IMR-90 (cell line): ENCODE measurements around the gene ARL5C. TPM values are rescaled to one million over a fixed set of nuclear protein-coding genes. Genes with fewer than 3 reads are reported as not detected.
A peak's percentile ranks its signal among the peaks of the same experiment; 100 is the strongest.

Experiments used
- ATAC-seq: fragments of 200-7000 bp; cut with Tn5 transposase; 2 replicates; pipeline ENCODE4 v1.9.1; 2020; ENCODE audit warnings: low read depth, mild to moderate bottlenecking, moderate library complexity
- BruUV-seq: library from RNA; stranded (reverse); fragments of 400-500 nt; replicated peaks from 2 replicates; lab custom pipeline; 2021; lab: Mats Ljungman, UMichigan
- CTCF ChIA-PET: fragments of 300-600 bp; formaldehyde crosslinking; extraction: SDS; loops from one replicate; lab custom pipeline; 2021; ENCODE audit warnings: antibody characterized with exemption; lab: Yijun Ruan, JAX
- POLR2A ChIA-PET: fragments of 300-600 bp; sonication (Branson Sonifier 250); formaldehyde crosslinking; loops from one replicate; lab custom pipeline; 2022; ENCODE audit warnings: antibody characterized with exemption; ENCODE audit not compliant: unreplicated experiment; lab: Charles Lee
- DNase-seq: peaks from one replicate; pipeline ENCODE4 v3.0.0; 2013
- H2AFZ ChIP-seq: replicated peaks from 2 replicates; pipeline ENCODE3; 2013; ENCODE audit warnings: low read length, mild to moderate bottlenecking; ENCODE audit not compliant: poor library complexity
- H2AK5ac ChIP-seq: 2 replicates; pipeline ENCODE4 v1.6.1; 2013; ENCODE audit warnings: low read depth, low read length, inconsistent platforms
- H2AK9ac ChIP-seq: replicated peaks from 2 replicates; pipeline ENCODE3; 2013; ENCODE audit warnings: mild to moderate bottlenecking, low read depth, low read length, moderate library complexity; ENCODE audit not compliant: poor library complexity
- H2BK120ac ChIP-seq: 2 replicates; pipeline ENCODE4 v1.6.1; 2013; ENCODE audit warnings: low read depth, low read length, inconsistent platforms
- H2BK15ac ChIP-seq: 3 replicates; pipeline ENCODE4 v1.6.1; 2013; ENCODE audit warnings: low read depth, low read length, inconsistent platforms
- H2BK20ac ChIP-seq: 2 replicates; pipeline ENCODE4 v1.6.1; 2013; ENCODE audit warnings: low read depth, mild to moderate bottlenecking, inconsistent platforms, low read length, moderate library complexity
- H2BK5ac ChIP-seq: 2 replicates; pipeline ENCODE4 v1.6.1; 2013; ENCODE audit warnings: mild to moderate bottlenecking, low read depth, low read length, inconsistent platforms; ENCODE audit not compliant: poor library complexity, severe bottlenecking
- H3K14ac ChIP-seq: replicated peaks from 2 replicates; pipeline ENCODE4 v1.6.1; 2013; ENCODE audit warnings: low read depth, low read length, inconsistent platforms
- H3K18ac ChIP-seq: 2 replicates; pipeline ENCODE4 v1.6.1; 2013; ENCODE audit warnings: low read depth, low read length, control low read depth
- H3K23ac ChIP-seq: 2 replicates; pipeline ENCODE4 v1.6.1; 2013; ENCODE audit warnings: low read depth, low read length, inconsistent platforms
- H3K27ac ChIP-seq: 2 replicates; pipeline ENCODE4 v1.5.1; 2013; ENCODE audit warnings: mild to moderate bottlenecking, control low read depth, low read length; ENCODE audit not compliant: insufficient read depth
- H3K27me3 ChIP-seq: 2 replicates; pipeline ENCODE4 v1.6.1; 2013; ENCODE audit warnings: low read length; ENCODE audit not compliant: control insufficient read depth, insufficient read depth
- H3K36me3 ChIP-seq: 2 replicates; pipeline ENCODE4 v1.6.1; 2013; ENCODE audit warnings: low read length, mixed read lengths; ENCODE audit not compliant: control insufficient read depth, insufficient read depth
- H3K4ac ChIP-seq: 2 replicates; pipeline ENCODE4 v1.6.1; 2013; ENCODE audit warnings: low read depth, low read length, inconsistent platforms
- H3K4me1 ChIP-seq: 2 replicates; pipeline ENCODE4 v1.6.1; 2013; ENCODE audit warnings: low read length, mixed read lengths; ENCODE audit not compliant: control insufficient read depth, insufficient read depth
- H3K4me2 ChIP-seq: 2 replicates; pipeline ENCODE4 v1.6.1; 2013; ENCODE audit warnings: low read depth, mild to moderate bottlenecking, control low read depth, low read length, moderate library complexity
- H3K4me3 ChIP-seq: 2 replicates; pipeline ENCODE4 v1.5.1; 2013; ENCODE audit warnings: low read depth, mild to moderate bottlenecking, control low read depth, low read length, moderate library complexity; ENCODE audit not compliant: insufficient read depth
- H3K56ac ChIP-seq: 2 replicates; pipeline ENCODE4 v1.6.1; 2013; ENCODE audit warnings: low read length, inconsistent platforms; ENCODE audit not compliant: insufficient read depth; ENCODE audit errors: extremely low read depth
- H3K79me1 ChIP-seq, 2 experiments: 2 replicates each; pipeline ENCODE4 v1.6.1; 2013; ENCODE audit warnings: low read length in 2 of 2, inconsistent platforms in 1 of 2, low read depth in 1 of 2
- H3K9ac ChIP-seq: 2 replicates; pipeline ENCODE4 v1.6.1; 2013; ENCODE audit warnings: low read depth, low read length, control low read depth
- H3K9me1 ChIP-seq: 2 replicates; pipeline ENCODE4 v1.6.1; 2013; ENCODE audit warnings: low read length, inconsistent platforms; ENCODE audit not compliant: insufficient read depth
- H3K9me3 ChIP-seq: 2 replicates; pipeline ENCODE4 v1.6.1; 2013; ENCODE audit warnings: low read length; ENCODE audit not compliant: control insufficient read depth, insufficient read depth
- H4K20me1 ChIP-seq: 2 replicates; pipeline ENCODE4 v1.6.1; 2013; ENCODE audit warnings: low read length, inconsistent platforms; ENCODE audit not compliant: insufficient read depth
- H4K5ac ChIP-seq: 2 replicates; pipeline ENCODE4 v1.6.1; 2013; ENCODE audit warnings: mild to moderate bottlenecking, low read depth, low read length, control low read depth
- H4K8ac ChIP-seq, 2 experiments: 2 replicates each; pipeline ENCODE4 v1.6.1; 2013; ENCODE audit warnings: low read depth in 2 of 2, low read length in 2 of 2, control low read depth in 1 of 2, inconsistent platforms in 1 of 2
- H4K91ac ChIP-seq: 2 replicates; pipeline ENCODE4 v1.6.1; 2013; ENCODE audit warnings: low read depth, low read length, inconsistent platforms; ENCODE audit not compliant: insufficient read depth
- CHD1 ChIP-seq: IDR thresholded peaks from 2 replicates; pipeline ENCODE4 v1.6.1; 2012; ENCODE audit warnings: low read depth, low read length, improper control_type of control experiment
- FOS ChIP-seq: fragments of 150-350 bp; IDR thresholded peaks from 2 replicates; pipeline ENCODE4 v1.6.1; 2016; ENCODE audit warnings: low read depth, low read length
- MAZ ChIP-seq: IDR thresholded peaks from 2 replicates; pipeline ENCODE4 v1.6.1; 2012; ENCODE audit warnings: low read depth, mild to moderate bottlenecking, low read length, improper control_type of control experiment, moderate library complexity, borderline replicate concordance
- RAD21 ChIP-seq: IDR thresholded peaks from 2 replicates; pipeline ENCODE4 v1.6.1; 2012; ENCODE audit warnings: low read length, improper control_type of control experiment
- RFX5 ChIP-seq: IDR thresholded peaks from 2 replicates; pipeline ENCODE4 v1.8.0; 2012; ENCODE audit warnings: low read depth, mild to moderate bottlenecking, low read length, moderate library complexity
- SMC3 ChIP-seq: fragments of 150-350 bp; IDR thresholded peaks from 2 replicates; pipeline ENCODE4 v1.6.1; 2016; ENCODE audit warnings: low read depth, mild to moderate bottlenecking, antibody characterized with exemption, low read length, moderate library complexity
- WGBS, 2 experiments: methylation state at CpG; one replicate each; pipeline versions ENCODE4 v1.1.5 to v1.1.7; 2013; ENCODE audit warnings: missing lambda C conversion rate in 2 of 2; ENCODE audit not compliant: insufficient read length in 1 of 2; ENCODE audit errors: extremely low coverage in 2 of 2; 5-methylcytosine and 5-hydroxymethylcytosine counted together
- dilution Hi-C: fragments of 300-500 bp; cut with HindIII; formaldehyde crosslinking; loops from one replicate; pipeline ENCODE4 v1.14.3; 2018; ENCODE audit warnings: low sequenced_read_pairs; ENCODE audit not compliant: unreplicated experiment
- in situ Hi-C: fragments of 300-500 bp; cut with MboI; formaldehyde crosslinking; loops from 3 replicates; pipeline ENCODE4 v1.14.3; 2019; ENCODE audit warnings: low sequenced_read_pairs, inconsistent platforms, mixed read lengths
- intact Hi-C: fragments of 100-400 bp; cut with micrococcal nuclease; formaldehyde crosslinking; loops from 2 replicates; pipeline ENCODE4 v1.10.0; 2022
- polyA plus RNA-seq, 3 experiments: library from polyadenylated mRNA; depleted of rRNA; stranded (reverse); fragments of >200 nt; gene quantifications; 2 replicates each; pipeline ENCODE4 v1.2.3, GENCODE V29; 2012; ENCODE audit warnings: low replicate concordance in 1 of 3
- total RNA-seq: library from RNA; depleted of rRNA; stranded (reverse); fragments of >200 nt; gene quantifications from 2 replicates; pipeline ENCODE4 v1.2.3, GENCODE V29; 2012
- TF ChIP-seq, protein P1 (sequence below): conservative IDR thresholded peaks from 2 replicates; pipeline ENCODE4 v1.5.1; 2012; ENCODE audit warnings: mild to moderate bottlenecking, low read depth, low read length, improper control_type of control experiment
- TF ChIP-seq, protein P2 (sequence below): fragments of 150-350 bp; IDR thresholded peaks from 2 replicates; pipeline ENCODE4 v1.6.1; 2017; ENCODE audit warnings: mild to moderate bottlenecking, antibody characterized with exemption, low read length, low read depth

The ARL5C gene
- total and polyA plus RNA-seq, 2 of the 4 experiments (the other 2 are of a cell fraction): not detected

GRCh38 chr17:39174920-39175694, 9.1 kb upstream of the ARL5C start:
- Histone ChIP-seq H3K14ac (no peak overlapping the region), H3K18ac (no peak overlapping the region), H3K56ac (no peak overlapping the region), H2BK120ac (no peak overlapping the region), H3K9me1 (peaks cover 10% of the 10 kb centered on the region; the same call in 1 of the 2 replicates), H3K27ac (no peak overlapping the region), H2BK15ac (no peak overlapping the region), H2AFZ (peak overlapping the region; percentile 56), H3K4me3 (no peak overlapping the region), H3K23ac (no peak overlapping the region), H3K9ac (no peak overlapping the region), H3K4ac (no peak overlapping the region), H3K4me1 (no peaks in the 10 kb centered on the region), H2BK20ac (no peak overlapping the region), H4K5ac (no peak overlapping the region), H3K9me3 (no peaks in the 10 kb centered on the region), H4K20me1 (peaks cover 10% of the 10 kb centered on the region), H3K27me3 (no peaks in the 10 kb centered on the region), H3K79me1 (0 out of 4 replicates have a peak, but pooled peaks cover 0 to 2% of the 10 kb centered on the region in 2 experiments), H2AK9ac (no peak overlapping the region), H4K91ac (no peak overlapping the region), H4K8ac (no peak overlapping the region), H3K4me2 (no peak overlapping the region), H2BK5ac (no peak overlapping the region), H2AK5ac (no peak overlapping the region), H3K36me3 (peaks cover 22% of the 10 kb centered on the region)
- intact Hi-C loops: loop anchor here (1.0 kb wide), 1 partner anchor 192 kb away; no protein-coding TSS in a partner anchor
- TF ChIP-seq, protein P1, sequence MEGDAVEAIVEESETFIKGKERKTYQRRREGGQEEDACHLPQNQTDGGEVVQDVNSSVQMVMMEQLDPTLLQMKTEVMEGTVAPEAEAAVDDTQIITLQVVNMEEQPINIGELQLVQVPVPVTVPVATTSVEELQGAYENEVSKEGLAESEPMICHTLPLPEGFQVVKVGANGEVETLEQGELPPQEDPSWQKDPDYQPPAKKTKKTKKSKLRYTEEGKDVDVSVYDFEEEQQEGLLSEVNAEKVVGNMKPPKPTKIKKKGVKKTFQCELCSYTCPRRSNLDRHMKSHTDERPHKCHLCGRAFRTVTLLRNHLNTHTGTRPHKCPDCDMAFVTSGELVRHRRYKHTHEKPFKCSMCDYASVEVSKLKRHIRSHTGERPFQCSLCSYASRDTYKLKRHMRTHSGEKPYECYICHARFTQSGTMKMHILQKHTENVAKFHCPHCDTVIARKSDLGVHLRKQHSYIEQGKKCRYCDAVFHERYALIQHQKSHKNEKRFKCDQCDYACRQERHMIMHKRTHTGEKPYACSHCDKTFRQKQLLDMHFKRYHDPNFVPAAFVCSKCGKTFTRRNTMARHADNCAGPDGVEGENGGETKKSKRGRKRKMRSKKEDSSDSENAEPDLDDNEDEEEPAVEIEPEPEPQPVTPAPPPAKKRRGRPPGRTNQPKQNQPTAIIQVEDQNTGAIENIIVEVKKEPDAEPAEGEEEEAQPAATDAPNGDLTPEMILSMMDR: peak; percentile 69
- TF ChIP-seq CHD1 (no peak), RAD21 (peak; percentile 63), RFX5 (no peak), SMC3 (peak; percentile 46), FOS (no peak), MAZ (peak; percentile 81; the same call in 1 of the 2 replicates)
- TF ChIP-seq, protein P2, sequence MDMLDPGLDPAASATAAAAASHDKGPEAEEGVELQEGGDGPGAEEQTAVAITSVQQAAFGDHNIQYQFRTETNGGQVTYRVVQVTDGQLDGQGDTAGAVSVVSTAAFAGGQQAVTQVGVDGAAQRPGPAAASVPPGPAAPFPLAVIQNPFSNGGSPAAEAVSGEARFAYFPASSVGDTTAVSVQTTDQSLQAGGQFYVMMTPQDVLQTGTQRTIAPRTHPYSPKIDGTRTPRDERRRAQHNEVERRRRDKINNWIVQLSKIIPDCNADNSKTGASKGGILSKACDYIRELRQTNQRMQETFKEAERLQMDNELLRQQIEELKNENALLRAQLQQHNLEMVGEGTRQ: no peak
- 62% methylated on average over 11 of the region's 35 CpGs; no CpG with 5 or more reads in 1 of the 2 experiments for WGBS, 2 experiments
- ATAC-seq: peak; percentile 71
- POLR2A ChIA-PET: interaction anchor here (0.9 kb wide), 1 partner anchor 11 kb away, joined by 3 read pairs; no protein-coding TSS in a partner anchor
- in situ Hi-C loops: no loop called here
- CTCF ChIA-PET: interaction anchor here (0.9 to 2.7 kb wide), 3 partner anchors 8 to 69 kb away, joined by 3 to 19 read pairs (median 6); partner anchors contain the start of gene ARL5C
- BruUV-seq: no TSS peak
- DNase-seq: peak; percentile 60
- dilution Hi-C loops: no loop called here
